ENCODE data around the gene MSH2.

The MSH2 gene

DNA sequence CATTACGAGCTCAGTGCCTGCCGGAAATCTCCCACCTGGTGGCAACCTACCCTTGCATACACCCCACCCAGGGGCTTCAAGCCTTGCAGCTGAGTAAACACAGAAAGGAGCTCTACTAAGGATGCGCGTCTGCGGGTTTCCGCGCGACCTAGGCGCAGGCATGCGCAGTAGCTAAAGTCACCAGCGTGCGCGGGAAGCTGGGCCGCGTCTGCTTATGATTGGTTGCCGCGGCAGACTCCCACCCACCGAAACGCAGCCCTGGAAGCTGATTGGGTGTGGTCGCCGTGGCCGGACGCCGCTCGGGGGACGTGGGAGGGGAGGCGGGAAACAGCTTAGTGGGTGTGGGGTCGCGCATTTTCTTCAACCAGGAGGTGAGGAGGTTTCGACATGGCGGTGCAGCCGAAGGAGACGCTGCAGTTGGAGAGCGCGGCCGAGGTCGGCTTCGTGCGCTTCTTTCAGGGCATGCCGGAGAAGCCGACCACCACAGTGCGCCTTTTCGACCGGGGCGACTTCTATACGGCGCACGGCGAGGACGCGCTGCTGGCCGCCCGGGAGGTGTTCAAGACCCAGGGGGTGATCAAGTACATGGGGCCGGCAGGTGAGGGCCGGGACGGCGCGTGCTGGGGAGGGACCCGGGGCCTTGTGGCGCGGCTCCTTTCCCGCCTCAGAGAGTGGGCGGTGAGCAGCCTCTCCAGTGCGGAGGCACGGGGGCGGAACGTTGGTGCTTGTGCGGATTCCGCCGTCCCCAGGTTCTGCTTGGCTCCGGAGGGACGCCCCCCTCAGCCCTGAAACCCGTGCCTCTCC, at the start of gene MSH2:
Gene MSH2, plus strand, starts transcription at position 352 of the 804 bp plus-strand sequence. Its CDS starts 36 bp downstream, at position 388.
- no peak for TF ChIP-seq CTCF (IDR thresholded peaks at IDR 0.05; ENCODE audit: insufficient read depth, low read depth, low read length, missing control alignments)
- DNase-seq (ENCODE audit: low read depth): peak; percentile 97
- H3K4me3 ChIP-seq (ENCODE audit: low read depth, low read length): peak within 1 kb of the TSS; percentile 82

DNA sequence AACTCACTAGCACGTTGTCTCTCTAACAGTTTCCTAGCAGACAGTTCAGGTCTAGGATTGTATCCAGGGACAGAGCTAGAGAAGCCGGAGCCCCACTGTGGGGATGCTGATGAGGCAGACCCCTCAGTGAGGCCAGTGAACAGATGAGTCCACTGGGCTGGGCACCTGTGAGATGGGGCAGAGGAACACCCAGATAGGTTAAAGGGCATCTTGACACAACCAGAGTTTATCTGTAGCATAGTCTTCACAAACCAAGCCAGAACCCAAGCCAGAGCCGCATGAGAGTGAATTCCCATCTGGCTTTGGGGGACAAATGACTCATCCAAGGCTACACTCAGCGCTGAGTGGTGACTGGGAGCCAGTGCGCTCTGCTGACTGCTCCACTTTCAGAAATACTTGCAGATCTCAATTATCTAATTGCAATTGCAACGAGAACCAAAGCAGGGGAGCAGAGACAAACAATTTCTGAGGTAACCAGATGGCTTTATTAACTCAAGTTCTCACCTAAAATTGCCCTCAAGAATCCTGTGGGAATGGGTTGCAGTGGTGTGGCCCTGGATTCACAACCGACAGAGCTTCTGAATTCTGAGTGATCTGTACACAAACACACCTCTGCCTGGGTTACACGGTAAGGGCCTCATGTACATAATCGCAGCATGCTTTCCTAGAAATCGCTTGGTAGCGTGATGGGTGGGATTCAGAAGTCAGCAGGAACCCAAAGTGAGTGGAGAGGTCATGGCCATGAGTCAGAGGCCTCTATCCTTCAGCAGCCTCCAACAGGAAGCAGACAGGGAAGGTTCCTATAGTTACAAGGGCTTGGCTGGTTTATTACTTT, 48.7 kb upstream of the MSH2 start:
- no peak for TF ChIP-seq CTCF (IDR thresholded peaks at IDR 0.05; ENCODE audit: insufficient read depth, low read depth, low read length, missing control alignments)
- DNase-seq (ENCODE audit: low read depth): no peak
- H3K4me3 ChIP-seq (ENCODE audit: low read depth, low read length): no peak overlapping the region

- no peak for TF ChIP-seq CTCF (IDR thresholded peaks at IDR 0.05; ENCODE audit: insufficient read depth, low read depth, low read length, missing control alignments)
- no peak for DNase-seq (ENCODE audit: low read depth)
- H3K4me3 ChIP-seq (ENCODE audit: low read depth, low read length): no peak overlapping the region
Observed at GRCh38 chr2:47354848-47355204, 48.1 kb upstream of the MSH2 start.

DNA sequence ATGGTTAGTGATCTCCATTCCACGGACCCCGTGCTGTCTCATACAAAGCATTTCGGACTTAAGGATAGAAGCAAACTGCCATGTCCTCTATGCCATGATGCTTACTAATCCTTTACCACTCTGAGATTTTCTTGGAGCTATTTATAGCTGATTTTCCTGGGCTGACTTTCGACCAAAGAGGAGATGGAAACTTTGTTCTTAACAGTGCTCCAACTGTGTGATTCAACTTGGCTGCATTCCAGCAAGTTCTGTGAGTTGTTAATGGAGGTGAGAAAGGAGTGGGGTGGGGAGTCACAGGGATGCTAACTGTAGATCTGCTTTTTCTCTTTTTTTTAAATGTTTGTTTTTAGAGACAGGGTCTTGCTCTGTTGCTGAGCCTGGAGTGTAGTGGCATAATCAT, 45.5 kb upstream of the MSH2 start:
- no peak overlapping the region for H3K4me3 ChIP-seq (ENCODE audit: low read depth, low read length)
- no peak for DNase-seq (ENCODE audit: low read depth)
- no peak for TF ChIP-seq CTCF (IDR thresholded peaks at IDR 0.05; ENCODE audit: insufficient read depth, low read depth, low read length, missing control alignments)

- no peak for TF ChIP-seq CTCF (IDR thresholded peaks at IDR 0.05; ENCODE audit: insufficient read depth, low read depth, low read length, missing control alignments)
- no peak overlapping the region for H3K4me3 ChIP-seq (ENCODE audit: low read depth, low read length)
- no peak for DNase-seq (ENCODE audit: low read depth)
Observed at GRCh38 chr2:47359375-47359868, 43.5 kb upstream of the MSH2 start.

DNA sequence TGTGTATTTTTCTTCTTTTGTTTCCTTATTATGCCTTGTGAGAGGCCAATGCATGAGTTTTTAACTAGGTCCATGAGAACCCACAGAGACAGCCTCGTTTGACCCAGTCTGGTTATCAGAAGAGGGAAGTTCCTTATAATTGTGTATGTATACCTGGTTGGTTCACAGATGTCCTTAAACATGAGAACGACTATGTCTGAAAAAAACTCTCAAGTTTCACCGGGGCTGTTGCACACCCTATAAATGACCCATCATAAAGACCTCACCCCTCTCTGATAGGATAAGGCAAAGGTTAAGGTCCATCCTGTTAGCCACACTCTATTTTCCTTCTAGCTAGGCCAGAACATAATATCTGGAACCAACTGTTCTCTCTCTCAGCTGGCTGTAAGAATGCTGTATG, 42.7 kb upstream of the MSH2 start:
- no peak for TF ChIP-seq CTCF (IDR thresholded peaks at IDR 0.05; ENCODE audit: insufficient read depth, low read depth, low read length, missing control alignments)
- no peak overlapping the region for H3K4me3 ChIP-seq (ENCODE audit: low read depth, low read length)
- no peak for DNase-seq (ENCODE audit: low read depth)

Measured in GM12865 (cell line).